Measurements from ENCODE around the gene LIX1.

LIX1 gene

GRCh38 chr5:97076098-97076497 is 66.3 kb downstream of the LIX1 start:
- Histone ChIP-seq H2AK5ac (ENCODE audit: low read length, severe bottlenecking) (no peak overlapping the region), H2BK120ac (ENCODE audit: low read depth, low read length) (no peak overlapping the region), H3K4me1 (ENCODE audit: control insufficient read depth, insufficient read depth, low read depth, low read length) (no peaks in the 10 kb centered on the region), H2BK12ac (ENCODE audit: low read length in 2 of 2) (no peak overlapping the region), H4K91ac (ENCODE audit: low read length) (no peak overlapping the region), H3K79me1 (replicated peaks; ENCODE audit: low read length, poor library complexity, severe bottlenecking) (no peaks in the 10 kb centered on the region), H3K14ac (ENCODE audit: low read length in 2 of 2) (no peak overlapping the region), H3K27ac (ENCODE audit: low read length, poor library complexity, severe bottlenecking) (peak overlapping the region; percentile 87), H3K4me2 (ENCODE audit: low read length, poor library complexity, severe bottlenecking) (no peak overlapping the region), H3K9me3 (ENCODE audit: control insufficient read depth, low read length) (no peaks in the 10 kb centered on the region), H3K4ac (ENCODE audit: low read depth in 1 of 2, low read length in 2 of 2) (no peak overlapping the region), H3K18ac (ENCODE audit: low read depth in 1 of 2, low read length in 2 of 2) (no peak overlapping the region), H2BK5ac (ENCODE audit: low read depth, low read length, poor library complexity, severe bottlenecking) (peak overlapping the region; percentile 74), H3K23ac (ENCODE audit: low read length in 2 of 2) (no peak overlapping the region), H3K36me3 (ENCODE audit: control insufficient read depth in 1 of 2, insufficient read depth in 2 of 2, low read depth in 1 of 2, low read length in 2 of 2) (no peaks in the 10 kb centered on the region), H3K27me3 (ENCODE audit: control insufficient read depth in 1 of 2, insufficient read depth in 1 of 2, low read length in 2 of 2) (no peaks in the 10 kb centered on the region), H4K8ac (ENCODE audit: low read length) (no peak overlapping the region), H3K9ac (ENCODE audit: low read length) (no peak overlapping the region), H2AFZ (ENCODE audit: low read depth, low read length) (no peak overlapping the region), H2BK15ac (ENCODE audit: low read depth, poor library complexity, severe bottlenecking) (no peak overlapping the region), H3K4me3 (ENCODE audit: insufficient read depth in 1 of 2, low read depth in 1 of 2, low read length in 2 of 2) (no peak overlapping the region)
- no peak for DNase-seq

DNA sequence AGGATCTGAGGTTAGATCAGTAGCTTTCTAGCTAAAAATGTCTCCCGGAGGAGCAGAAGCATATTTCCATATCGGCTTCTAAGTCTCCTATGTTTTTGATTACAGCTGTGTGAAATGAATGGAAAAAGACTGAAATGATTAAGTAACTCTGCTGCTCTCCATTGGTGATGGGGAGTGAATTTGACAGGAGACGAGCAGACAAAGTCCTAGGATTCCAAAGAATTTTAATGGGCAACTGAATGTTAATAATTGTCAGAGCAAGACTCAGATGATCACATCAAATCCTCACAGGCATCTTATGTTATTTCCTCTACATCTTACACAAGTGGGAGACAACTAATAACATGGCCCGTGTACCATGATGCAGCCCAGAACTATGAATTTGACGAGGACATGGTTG is 66.8 kb downstream of the LIX1 start:
- Histone ChIP-seq H2BK5ac (ENCODE audit: low read depth, low read length, poor library complexity, severe bottlenecking) (peak overlapping the region; percentile 74), H3K36me3 (ENCODE audit: control insufficient read depth in 1 of 2, insufficient read depth in 2 of 2, low read depth in 1 of 2, low read length in 2 of 2) (no peaks in the 10 kb centered on the region), H3K4me2 (ENCODE audit: low read length, poor library complexity, severe bottlenecking) (peak overlapping the region; percentile 26), H3K9ac (ENCODE audit: low read length) (no peak overlapping the region), H2AK5ac (ENCODE audit: low read length, severe bottlenecking) (no peak overlapping the region), H3K27ac (ENCODE audit: low read length, poor library complexity, severe bottlenecking) (peak overlapping the region; percentile 96), H4K91ac (ENCODE audit: low read length) (no peak overlapping the region), H2BK15ac (ENCODE audit: low read depth, poor library complexity, severe bottlenecking) (no peak overlapping the region), H3K4ac (ENCODE audit: low read depth in 1 of 2, low read length in 2 of 2) (no peak overlapping the region), H4K8ac (ENCODE audit: low read length) (no peak overlapping the region), H2BK120ac (ENCODE audit: low read depth, low read length) (no peak overlapping the region), H3K18ac (ENCODE audit: low read depth in 1 of 2, low read length in 2 of 2) (no peak overlapping the region), H2AFZ (ENCODE audit: low read depth, low read length) (no peak overlapping the region), H3K79me1 (replicated peaks; ENCODE audit: low read length, poor library complexity, severe bottlenecking) (no peaks in the 10 kb centered on the region), H2BK12ac (ENCODE audit: low read length in 2 of 2) (no peak overlapping the region), H3K4me3 (ENCODE audit: insufficient read depth in 1 of 2, low read depth in 1 of 2, low read length in 2 of 2) (no peak overlapping the region), H3K27me3 (ENCODE audit: control insufficient read depth in 1 of 2, insufficient read depth in 1 of 2, low read length in 2 of 2) (no peaks in the 10 kb centered on the region), H3K14ac (ENCODE audit: low read length in 2 of 2) (no peak overlapping the region), H3K23ac (ENCODE audit: low read length in 2 of 2) (no peak overlapping the region), H3K4me1 (ENCODE audit: control insufficient read depth, insufficient read depth, low read depth, low read length) (no peaks in the 10 kb centered on the region), H3K9me3 (ENCODE audit: control insufficient read depth, low read length) (no peaks in the 10 kb centered on the region)
- 98% methylated on average over 4 of the region's 5 CpGs for WGBS
- no peak for DNase-seq

DNA sequence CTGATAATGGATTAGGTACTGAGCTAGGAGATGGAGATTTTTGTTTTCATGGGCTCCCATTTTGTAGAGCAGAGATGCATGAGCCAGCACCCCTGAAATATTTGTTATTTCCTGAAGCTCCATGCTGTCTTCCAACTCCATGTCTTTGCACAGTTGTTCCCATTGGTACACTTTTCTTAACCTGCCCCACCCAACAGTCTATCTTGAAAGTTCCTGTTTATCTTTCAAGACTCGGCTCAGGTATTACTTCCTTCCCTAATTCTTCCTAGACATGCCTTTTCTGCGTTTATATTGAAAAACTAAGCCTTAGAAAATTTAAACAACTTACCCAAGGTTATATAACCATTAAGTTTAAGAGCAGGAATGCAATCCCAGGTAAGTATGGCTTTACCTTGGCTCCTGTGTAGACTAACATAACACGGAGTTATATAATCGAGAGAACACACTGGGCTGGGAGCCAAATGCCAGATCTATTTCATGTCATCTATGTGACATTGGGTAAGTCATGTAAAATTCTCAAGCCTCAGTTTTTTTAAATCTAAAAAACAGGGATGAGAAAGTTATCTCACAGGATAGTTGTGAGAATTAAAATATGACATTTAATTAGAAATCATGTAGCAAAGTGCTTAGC is 67.4 kb downstream of the LIX1 start:
- Histone ChIP-seq H3K4me1 (ENCODE audit: control insufficient read depth, insufficient read depth, low read depth, low read length) (no peaks in the 10 kb centered on the region), H4K8ac (ENCODE audit: low read length) (no peak overlapping the region), H3K4me2 (ENCODE audit: low read length, poor library complexity, severe bottlenecking) (no peak overlapping the region), H3K27ac (ENCODE audit: low read length, poor library complexity, severe bottlenecking) (peak overlapping the region; percentile 96), H3K14ac (ENCODE audit: low read length in 2 of 2) (no peak overlapping the region), H3K36me3 (ENCODE audit: control insufficient read depth in 1 of 2, insufficient read depth in 2 of 2, low read depth in 1 of 2, low read length in 2 of 2) (no peaks in the 10 kb centered on the region), H2BK12ac (ENCODE audit: low read length in 2 of 2) (no peak overlapping the region), H3K79me1 (replicated peaks; ENCODE audit: low read length, poor library complexity, severe bottlenecking) (no peaks in the 10 kb centered on the region), H3K9ac (ENCODE audit: low read length) (no peak overlapping the region), H3K23ac (ENCODE audit: low read length in 2 of 2) (no peak overlapping the region), H3K9me3 (ENCODE audit: control insufficient read depth, low read length) (no peaks in the 10 kb centered on the region), H2BK15ac (ENCODE audit: low read depth, poor library complexity, severe bottlenecking) (no peak overlapping the region), H2AK5ac (ENCODE audit: low read length, severe bottlenecking) (peak overlapping the region; percentile 45), H3K4ac (ENCODE audit: low read depth in 1 of 2, low read length in 2 of 2) (no peak overlapping the region), H4K91ac (ENCODE audit: low read length) (no peak overlapping the region), H2BK5ac (ENCODE audit: low read depth, low read length, poor library complexity, severe bottlenecking) (no peak overlapping the region), H3K18ac (ENCODE audit: low read depth in 1 of 2, low read length in 2 of 2) (no peak overlapping the region), H2BK120ac (ENCODE audit: low read depth, low read length) (no peak overlapping the region), H2AFZ (ENCODE audit: low read depth, low read length) (no peak overlapping the region), H3K4me3 (ENCODE audit: insufficient read depth in 1 of 2, low read depth in 1 of 2, low read length in 2 of 2) (no peak overlapping the region), H3K27me3 (ENCODE audit: control insufficient read depth in 1 of 2, insufficient read depth in 1 of 2, low read length in 2 of 2) (no peaks in the 10 kb centered on the region)
- no peak for DNase-seq
- 92% methylated on average over 3 of the region's 4 CpGs for WGBS

DNA sequence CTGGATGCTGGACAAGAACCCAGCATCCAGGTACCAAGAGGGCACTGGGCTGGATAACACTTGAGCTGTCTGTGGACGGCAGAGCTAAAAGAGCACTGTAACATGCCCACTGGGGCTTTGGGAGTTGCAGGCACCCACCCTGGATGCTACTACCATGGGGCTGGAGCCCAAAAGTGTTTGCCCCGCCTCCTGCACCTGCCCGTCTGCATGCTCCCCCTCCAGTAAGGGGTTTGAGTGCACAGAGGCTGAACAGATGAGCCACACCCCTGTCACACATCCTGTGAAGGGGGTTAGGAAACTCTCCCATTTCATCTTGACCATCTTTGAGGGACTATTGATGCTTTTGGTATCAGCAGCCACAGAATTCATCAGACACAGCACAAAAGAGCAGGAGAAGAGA is 69.0 kb downstream of the LIX1 start:
- H3K27me3 ChIP-seq (ENCODE audit: control insufficient read depth in 1 of 2, insufficient read depth in 1 of 2, low read length in 2 of 2), result no peaks in the 10 kb centered on the region
- no peak overlapping the region for H2BK5ac ChIP-seq (ENCODE audit: low read depth, low read length, poor library complexity, severe bottlenecking)
- H2BK15ac ChIP-seq (ENCODE audit: low read depth, poor library complexity, severe bottlenecking), result no peak overlapping the region
- no peak overlapping the region for H4K8ac ChIP-seq (ENCODE audit: low read length)
- H2AK5ac ChIP-seq (ENCODE audit: low read length, severe bottlenecking), result peak overlapping the region; percentile 79
- H3K14ac ChIP-seq (ENCODE audit: low read length in 2 of 2), result no peak overlapping the region
- no peak overlapping the region for H3K4ac ChIP-seq (ENCODE audit: low read depth in 1 of 2, low read length in 2 of 2)
- H3K4me2 ChIP-seq (ENCODE audit: low read length, poor library complexity, severe bottlenecking), result no peak overlapping the region
- no peak overlapping the region for H3K4me3 ChIP-seq (ENCODE audit: insufficient read depth in 1 of 2, low read depth in 1 of 2, low read length in 2 of 2)
- H3K9ac ChIP-seq (ENCODE audit: low read length), result no peak overlapping the region
- no peaks in the 10 kb centered on the region for H3K9me3 ChIP-seq (ENCODE audit: control insufficient read depth, low read length)
- no peak overlapping the region for H2BK120ac ChIP-seq (ENCODE audit: low read depth, low read length)
- H3K79me1 ChIP-seq (replicated peaks; ENCODE audit: low read length, poor library complexity, severe bottlenecking), result no peaks in the 10 kb centered on the region
- H3K4me1 ChIP-seq (ENCODE audit: control insufficient read depth, insufficient read depth, low read depth, low read length), result no peaks in the 10 kb centered on the region
- no peak overlapping the region for H4K91ac ChIP-seq (ENCODE audit: low read length)
- H2AFZ ChIP-seq (ENCODE audit: low read depth, low read length), result no peak overlapping the region
- H3K36me3 ChIP-seq (ENCODE audit: control insufficient read depth in 1 of 2, insufficient read depth in 2 of 2, low read depth in 1 of 2, low read length in 2 of 2), result no peaks in the 10 kb centered on the region
- H3K23ac ChIP-seq (ENCODE audit: low read length in 2 of 2), result no peak overlapping the region
- WGBS, result 93% methylated on average over 3 of the region's 3 CpGs
- H3K27ac ChIP-seq (ENCODE audit: low read length, poor library complexity, severe bottlenecking), result no peak overlapping the region
- no peak overlapping the region for H3K18ac ChIP-seq (ENCODE audit: low read depth in 1 of 2, low read length in 2 of 2)
- H2BK12ac ChIP-seq (ENCODE audit: low read length in 2 of 2), result no peak overlapping the region
- no peak for DNase-seq
